Neuronal stem cell (in vitro differentiated cells): ENCODE data around the gene ICA1.

Experiments
- DNase-seq: peaks from one replicate; pipeline ENCODE4 v3.0.0-alpha.2; 2013; ENCODE audit warnings: low spot score
- H2AFZ ChIP-seq: one replicate; pipeline ENCODE4 v1.6.1; 2013; ENCODE audit warnings: mild to moderate bottlenecking, low read length, inconsistent platforms
- H2AK5ac ChIP-seq: 2 replicates; pipeline ENCODE4 v1.6.1; 2013; ENCODE audit warnings: low read depth, mild to moderate bottlenecking, inconsistent platforms, low read length, moderate library complexity, mixed read lengths
- H2BK120ac ChIP-seq: 2 replicates; pipeline ENCODE4 v1.6.1; 2013; ENCODE audit warnings: low read depth, mild to moderate bottlenecking, inconsistent platforms, low read length, moderate library complexity, mixed read lengths
- H2BK12ac ChIP-seq: one replicate; pipeline ENCODE4 v1.6.1; 2013; ENCODE audit warnings: low read length, inconsistent platforms
- H2BK15ac ChIP-seq: 2 replicates; pipeline ENCODE4 v1.6.1; 2013; ENCODE audit warnings: mild to moderate bottlenecking, low read length, inconsistent platforms, mixed read lengths
- H2BK5ac ChIP-seq: one replicate; pipeline ENCODE4 v1.6.1; 2013; ENCODE audit warnings: inconsistent platforms, mild to moderate bottlenecking, low read length, moderate library complexity
- H3K14ac ChIP-seq: one replicate; pipeline ENCODE4 v1.6.1; 2013; ENCODE audit warnings: low read length, inconsistent platforms
- H3K18ac ChIP-seq: 2 replicates; pipeline ENCODE4 v1.6.1; 2013; ENCODE audit warnings: low read length, inconsistent platforms
- H3K23ac ChIP-seq: 2 replicates; pipeline ENCODE4 v1.6.1; 2013; ENCODE audit warnings: low read depth, mild to moderate bottlenecking, mixed read lengths, low read length, inconsistent platforms; ENCODE audit not compliant: poor library complexity
- H3K27ac ChIP-seq: replicated peaks from 3 replicates; pipeline ENCODE4 v1.5.1; 2013; ENCODE audit warnings: low read length, inconsistent platforms
- H3K27me3 ChIP-seq, 3 experiments: 2 replicates each; pipeline ENCODE4 v1.6.1; 2013; ENCODE audit warnings: low read length in 3 of 3, mild to moderate bottlenecking in 2 of 3, inconsistent platforms in 1 of 3, low read depth in 1 of 3, mixed read lengths in 1 of 3, moderate library complexity in 1 of 3; ENCODE audit not compliant: control insufficient read depth in 3 of 3, insufficient read depth in 3 of 3
- H3K36me3 ChIP-seq, 2 donors: replicated peaks in 1 of 2; 2 replicates each; pipeline ENCODE4 v1.6.1; 2013; ENCODE audit warnings: low read length in 2 of 2; ENCODE audit not compliant: control insufficient read depth in 2 of 2, insufficient read depth in 2 of 2
- H3K4ac ChIP-seq: 2 replicates; pipeline ENCODE4 v1.6.1; 2013; ENCODE audit warnings: inconsistent platforms, mild to moderate bottlenecking, low read length, moderate library complexity
- H3K4me1 ChIP-seq, 2 donors: 1 replicate in 1 of 2; 2 replicates in 1 of 2; pipeline ENCODE4 v1.6.1; 2013; ENCODE audit warnings: low read length in 2 of 2, low read depth in 1 of 2; ENCODE audit not compliant: control insufficient read depth in 2 of 2, insufficient read depth in 1 of 2
- H3K4me2 ChIP-seq: one replicate; pipeline ENCODE4 v1.6.1; 2013; ENCODE audit warnings: mild to moderate bottlenecking, low read length, inconsistent platforms; ENCODE audit not compliant: insufficient read depth, poor library complexity, severe bottlenecking
- H3K4me3 ChIP-seq, 2 donors: 2 replicates each; pipeline ENCODE4 v1.5.1; 2013; ENCODE audit warnings: low read length in 2 of 2, mild to moderate bottlenecking in 2 of 2, inconsistent platforms in 1 of 2, moderate library complexity in 1 of 2
- H3K79me1 ChIP-seq: one replicate; pipeline ENCODE4 v1.6.1; 2013; ENCODE audit warnings: low read depth, mild to moderate bottlenecking, inconsistent platforms, low read length, moderate library complexity
- H3K9ac ChIP-seq: one replicate; pipeline ENCODE4 v1.6.1; 2013; ENCODE audit warnings: mild to moderate bottlenecking, low read depth, low read length, inconsistent platforms; ENCODE audit not compliant: poor library complexity
- H3K9me3 ChIP-seq, 2 donors: replicated peaks in 1 of 2; 2 replicates each; pipeline versions ENCODE3 to v1.6.1; 2013; ENCODE audit warnings: low read length in 2 of 2, mild to moderate bottlenecking in 2 of 2, inconsistent platforms in 1 of 2, low read depth in 1 of 2, mixed read lengths in 1 of 2, moderate library complexity in 1 of 2; ENCODE audit not compliant: control insufficient read depth in 2 of 2, insufficient read depth in 1 of 2
- H4K8ac ChIP-seq: one replicate; pipeline ENCODE4 v1.6.1; 2013; ENCODE audit warnings: low read depth, mild to moderate bottlenecking, inconsistent platforms, low read length, moderate library complexity
- H4K91ac ChIP-seq: one replicate; pipeline ENCODE4 v1.6.1; 2013; ENCODE audit warnings: low read length, low read depth, mild to moderate bottlenecking, inconsistent platforms; ENCODE audit not compliant: poor library complexity
- WGBS, 2 donors: extraction: QIAGEN DNeasy Blood & Tissue Kit; methylation state at CpG; one replicate each; pipeline ENCODE4 v1.1.7; 2013; ENCODE audit warnings: missing lambda C conversion rate in 2 of 2, mixed read lengths in 1 of 2; ENCODE audit not compliant: insufficient read length in 2 of 2, insufficient replicate concordance in 1 of 2; ENCODE audit errors: extremely low coverage in 2 of 2; 5-methylcytosine and 5-hydroxymethylcytosine counted together

Gene ICA1

DNA sequence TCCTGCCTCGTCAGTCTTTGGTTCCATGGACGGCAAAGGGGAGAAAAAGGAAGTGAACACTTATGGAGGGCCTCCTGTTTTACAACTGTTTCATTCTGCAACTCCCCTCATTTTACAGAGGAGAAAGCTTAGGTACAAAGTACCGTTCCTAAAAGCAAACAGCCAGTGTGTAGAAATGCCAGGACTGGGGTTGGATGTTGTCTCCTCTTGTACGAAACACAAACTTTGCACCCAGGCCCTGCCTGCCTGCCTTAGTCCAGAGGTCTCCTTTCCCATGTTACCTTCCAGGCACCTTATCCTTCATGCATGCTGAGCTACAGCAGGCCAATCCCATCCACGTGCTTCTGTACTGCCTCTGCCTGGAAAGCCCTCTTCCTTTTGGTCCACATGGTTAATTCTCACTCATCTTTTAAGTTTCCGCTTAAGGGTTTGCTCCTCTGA lies 86.0 kb downstream of the ICA1 start:
- Histone ChIP-seq H4K8ac (no peak overlapping the region), H3K79me1 (no peaks in the 10 kb centered on the region), H2AFZ (no peak overlapping the region), H3K4me2 (no peak overlapping the region), H3K27ac (no peak overlapping the region), H2BK12ac (no peak overlapping the region), H3K18ac (no peak overlapping the region), H2AK5ac (no peak overlapping the region), H3K4me3 (no peak overlapping the region), H3K27me3 (no peaks in the 10 kb centered on the region), H2BK15ac (no peak overlapping the region), H4K91ac (no peak overlapping the region), H3K23ac (no peak overlapping the region), H3K9ac (no peak overlapping the region), H3K4ac (no peak overlapping the region), H2BK5ac (no peak overlapping the region), H2BK120ac (no peak overlapping the region), H3K9me3 (no peaks in the 10 kb centered on the region), H3K36me3 (no peaks in the 10 kb centered on the region), H3K4me1 (peaks cover 2 to 4% of the 10 kb centered on the region in 2 donors), H3K14ac (no peak overlapping the region)
- DNase-seq = no peak
- no CpG with 5 or more reads among the region's 6 CpGs for WGBS, 2 donors

DNA sequence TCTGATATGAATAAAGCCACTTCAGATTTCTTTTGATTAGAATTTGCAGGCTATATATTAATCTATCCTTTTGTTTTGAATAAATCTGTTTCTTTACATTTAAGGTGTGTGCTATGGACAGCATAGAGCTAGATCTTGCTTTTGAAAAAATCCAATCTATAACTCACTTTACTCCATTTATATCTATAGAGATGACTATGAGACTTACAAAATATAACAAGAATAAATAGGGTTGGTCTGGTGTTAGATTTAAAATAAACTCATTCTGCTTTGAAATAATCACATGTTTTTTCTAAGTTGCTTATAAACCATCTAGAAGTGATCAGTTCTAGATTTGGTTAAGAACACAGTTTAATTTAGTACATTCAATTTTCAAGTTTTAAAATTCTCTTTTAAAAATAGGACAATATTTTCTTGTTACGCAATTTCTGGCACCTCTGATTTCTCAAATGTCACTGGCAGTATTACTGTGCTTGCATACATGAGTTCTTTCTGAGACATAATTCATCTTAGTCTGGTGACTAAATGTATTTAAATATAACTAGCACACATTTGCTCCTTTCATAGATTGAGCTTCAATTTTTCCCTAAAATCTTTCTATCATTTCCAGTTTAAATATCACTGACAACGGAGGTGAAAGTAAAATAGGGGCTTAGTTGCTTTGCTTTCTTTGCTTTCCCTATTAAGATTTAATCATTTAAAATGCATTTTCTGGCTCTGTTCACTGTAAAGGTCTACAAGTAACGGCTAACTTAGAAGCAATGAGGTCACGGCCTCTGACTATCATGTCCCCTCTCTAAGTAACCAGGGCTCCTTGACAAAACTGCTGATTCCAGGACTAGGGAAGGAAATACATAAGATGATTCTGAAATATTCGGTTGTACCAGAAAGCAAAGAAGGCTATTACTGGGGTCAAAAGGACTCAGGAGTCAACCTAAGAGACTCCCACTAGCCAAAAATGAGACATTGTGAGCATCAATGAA lies 89.3 kb downstream of the ICA1 start:
- Histone ChIP-seq H3K36me3 (no peaks in the 10 kb centered on the region), H4K8ac (no peak overlapping the region), H3K14ac (no peak overlapping the region), H3K4me1 (peaks cover 4 to 6% of the 10 kb centered on the region in 2 donors), H3K27ac (no peak overlapping the region), H2BK15ac (no peak overlapping the region), H3K4me3 (no peak overlapping the region), H2BK5ac (no peak overlapping the region), H3K23ac (no peak overlapping the region), H2BK120ac (no peak overlapping the region), H3K9ac (no peak overlapping the region), H3K18ac (no peak overlapping the region), H3K4me2 (no peak overlapping the region), H3K79me1 (no peaks in the 10 kb centered on the region), H2BK12ac (no peak overlapping the region), H2AFZ (no peak overlapping the region), H2AK5ac (no peak overlapping the region), H3K27me3 (no peaks in the 10 kb centered on the region), H3K4ac (no peak overlapping the region), H3K9me3 (no peaks in the 10 kb centered on the region), H4K91ac (no peak overlapping the region)
- no peak for DNase-seq
- whole genome bisulfite sequencing, 2 donors = no CpG with 5 or more reads among the region's 5 CpGs

DNA sequence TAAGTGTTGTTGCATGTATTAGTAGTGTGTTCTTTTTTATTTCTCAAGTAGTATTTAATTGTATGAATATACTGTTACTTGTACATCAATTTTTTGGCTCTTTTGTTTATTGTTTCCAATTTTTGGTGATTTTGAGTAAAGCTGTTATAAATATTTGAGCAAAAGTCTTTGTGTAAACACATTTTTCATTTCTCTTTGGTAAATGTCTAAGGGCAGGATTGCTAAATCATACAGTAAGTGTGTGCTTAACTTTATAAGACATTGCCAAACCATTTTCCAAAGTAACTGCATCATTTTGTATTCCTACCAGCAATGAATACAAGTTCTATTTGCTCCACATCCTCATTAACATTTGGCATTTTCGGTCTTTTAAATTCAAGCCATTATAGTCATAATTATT lies 92.8 kb downstream of the ICA1 start:
- Histone ChIP-seq H2BK120ac (no peak overlapping the region), H3K79me1 (no peaks in the 10 kb centered on the region), H3K18ac (no peak overlapping the region), H2BK12ac (no peak overlapping the region), H3K4ac (no peak overlapping the region), H3K27me3 (no peaks in the 10 kb centered on the region), H3K4me2 (no peak overlapping the region), H2AK5ac (no peak overlapping the region), H2AFZ (no peak overlapping the region), H3K9me3 (no peaks in the 10 kb centered on the region), H2BK15ac (no peak overlapping the region), H3K9ac (no peak overlapping the region), H3K4me3 (no peak overlapping the region), H4K91ac (no peak overlapping the region), H3K36me3 (no peaks in the 10 kb centered on the region), H3K4me1 (peaks cover 0 to 7% of the 10 kb centered on the region in 2 donors), H2BK5ac (no peak overlapping the region), H3K14ac (no peak overlapping the region), H3K23ac (no peak overlapping the region), H4K8ac (no peak overlapping the region), H3K27ac (no peak overlapping the region)
- DNase-seq = no peak
- no CpG with 5 or more reads among the region's 1 CpG for WGBS, 2 donors

DNA sequence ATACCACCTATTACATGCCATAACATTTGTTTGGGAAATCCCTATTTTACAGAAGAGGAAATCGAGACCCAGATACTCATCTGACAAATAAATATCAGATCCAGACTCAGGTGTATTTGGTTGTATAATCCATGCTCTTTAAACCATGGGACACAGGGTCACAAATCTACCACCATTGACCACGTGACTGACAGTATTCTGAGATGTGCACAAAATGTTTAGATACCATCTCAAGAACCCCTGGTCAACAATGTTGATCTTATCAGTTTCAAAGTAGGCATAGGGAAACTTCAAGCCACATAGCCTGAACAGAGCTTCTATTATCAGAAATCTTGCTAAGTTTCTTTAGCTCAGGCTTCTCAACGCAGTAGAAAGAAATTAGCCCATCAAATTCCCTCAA lies 93.6 kb downstream of the ICA1 start:
- peaks cover 0 to 7% of the 10 kb centered on the region in 2 donors for H3K4me1 ChIP-seq
- no peaks in the 10 kb centered on the region for H3K27me3 ChIP-seq
- H3K27ac ChIP-seq = no peak overlapping the region
- H2AFZ ChIP-seq = no peak overlapping the region
- DNase-seq = no peak
- H2BK12ac ChIP-seq = no peak overlapping the region
- no peak overlapping the region for H4K91ac ChIP-seq
- H3K23ac ChIP-seq = no peak overlapping the region
- H3K4me3 ChIP-seq = no peak overlapping the region
- H3K4me2 ChIP-seq = no peak overlapping the region
- H3K4ac ChIP-seq = no peak overlapping the region
- H4K8ac ChIP-seq = no peak overlapping the region
- no peak overlapping the region for H2BK120ac ChIP-seq
- no CpG with 5 or more reads among the region's 3 CpGs for WGBS, 2 donors
- no peak overlapping the region for H2BK15ac ChIP-seq
- H3K14ac ChIP-seq = no peak overlapping the region
- H3K9ac ChIP-seq = no peak overlapping the region
- no peaks in the 10 kb centered on the region for H3K79me1 ChIP-seq
- no peaks in the 10 kb centered on the region for H3K36me3 ChIP-seq
- H3K9me3 ChIP-seq = no peaks in the 10 kb centered on the region
- H3K18ac ChIP-seq = no peak overlapping the region
- no peak overlapping the region for H2BK5ac ChIP-seq
- no peak overlapping the region for H2AK5ac ChIP-seq
